SK-N-SH (cell line): ENCODE results near the gene SLC17A2. TPM values are rescaled to one million over a fixed set of nuclear protein-coding genes. Genes with fewer than 3 reads are reported as not detected.

Source experiments
- CTCF ChIA-PET: fragments of 300-600, 350-600 bp; formaldehyde crosslinking; extraction: SDS; loops from one replicate; lab custom pipeline; 2021; lab: Yijun Ruan, JAX
- POLR2A ChIA-PET: fragments of 350-600 bp; sonication (Branson Sonifier 250); formaldehyde crosslinking; extraction: SDS; loops from one replicate; lab custom pipeline; 2020; ENCODE audit warnings: antibody characterized with exemption, inconsistent platforms; lab: Yijun Ruan, JAX
- DNase-seq: peaks from one replicate; pipeline ENCODE4 v3.0.0; 2012
- H2AFZ ChIP-seq: fragments of 200-600 bp; sonication (generic); 2 replicates; pipeline ENCODE4 v1.8.1; 2016; ENCODE audit warnings: antibody characterized with exemption, mild to moderate bottlenecking, low read depth
- H3F3A ChIP-seq: fragments of 200-600 bp; sonication (generic); replicated peaks from 2 replicates; pipeline ENCODE3; 2016; ENCODE audit warnings: antibody characterized with exemption, mild to moderate bottlenecking; ENCODE audit not compliant: insufficient read depth
- H3K27ac ChIP-seq, 2 experiments: fragments of 200-500 bp in 1 of 2; fragments of 200-600 bp in 1 of 2; sonication (Bioruptor generic) in 1 of 2; sonication (generic), shearing (Covaris generic) in 1 of 2; 2 replicates each; pipeline versions ENCODE4 v1.5.1 to v1.6.1; 2014 to 2016; ENCODE audit warnings: low read depth in 2 of 2, inconsistent platforms in 1 of 2, low read length in 1 of 2, mild to moderate bottlenecking in 1 of 2, mixed read lengths in 1 of 2
- H3K27me3 ChIP-seq: fragments of 200-600 bp; sonication (generic), shearing (Covaris generic); 2 replicates; pipeline ENCODE4 v1.6.1; 2016; ENCODE audit warnings: mixed run types; ENCODE audit not compliant: insufficient read depth
- H3K36me3 ChIP-seq, 2 experiments: fragments of 200-500 bp in 1 of 2; fragments of 200-600 bp in 1 of 2; sonication (Bioruptor generic) in 1 of 2; sonication (generic) in 1 of 2; replicated peaks in 1 of 2; 2 replicates each; pipeline versions ENCODE3 to v1.5.1; 2014 to 2016; ENCODE audit warnings: low read length in 1 of 2, mild to moderate bottlenecking in 1 of 2; ENCODE audit not compliant: insufficient read depth in 2 of 2, control insufficient read depth in 1 of 2
- H3K4me1 ChIP-seq, 2 experiments: fragments of 200-500 bp in 1 of 2; fragments of 200-600 bp in 1 of 2; sonication (Bioruptor generic) in 1 of 2; sonication (generic), shearing (Covaris generic) in 1 of 2; 2 replicates each; pipeline versions ENCODE4 v1.5.1 to v1.6.1; 2014 to 2016; ENCODE audit warnings: low read depth in 1 of 2, low read length in 1 of 2, mixed run types in 1 of 2; ENCODE audit not compliant: insufficient read depth in 2 of 2, control insufficient read depth in 1 of 2
- H3K4me2 ChIP-seq: fragments of 200-600 bp; sonication (generic), shearing (Covaris generic); 2 replicates; pipeline ENCODE4 v1.6.1; 2017; ENCODE audit warnings: mixed run types
- H3K4me3 ChIP-seq, 2 experiments: fragments of 200-500 bp in 1 of 2; fragments of 200-600 bp in 1 of 2; sonication (Bioruptor generic) in 1 of 2; sonication (generic), shearing (Covaris generic) in 1 of 2; 2 replicates each; pipeline versions ENCODE4 v1.5.1 to v1.8.1; 2014 to 2016; ENCODE audit warnings: low read depth in 2 of 2, inconsistent platforms in 1 of 2, low read length in 1 of 2, mild to moderate bottlenecking in 1 of 2, mixed read lengths in 1 of 2, moderate library complexity in 1 of 2
- H3K79me2 ChIP-seq: fragments of 200-600 bp; sonication (generic); 2 replicates; pipeline ENCODE4 v1.8.1; 2017; ENCODE audit warnings: mild to moderate bottlenecking; ENCODE audit not compliant: insufficient read depth
- H3K9ac ChIP-seq: fragments of 200-600 bp; sonication (generic); 2 replicates; pipeline ENCODE4 v1.6.1; 2017; ENCODE audit warnings: mixed run types
- H3K9me2 ChIP-seq: fragments of 200-600 bp; sonication (generic); 2 replicates; pipeline ENCODE4 v1.6.1; 2017; ENCODE audit warnings: mixed run types
- H3K9me3 ChIP-seq: fragments of 200-600 bp; sonication (generic); 2 replicates; pipeline ENCODE4 v1.6.1; 2017; ENCODE audit warnings: mixed run types, mild to moderate bottlenecking, moderate library complexity
- H4K20me1 ChIP-seq: fragments of 200-600 bp; sonication (generic); 2 replicates; pipeline ENCODE4 v1.6.1; 2017; ENCODE audit warnings: mild to moderate bottlenecking, mixed run types; ENCODE audit not compliant: insufficient read depth
- CHD2 ChIP-seq: fragments of 150-350 bp; IDR thresholded peaks from 2 replicates; pipeline ENCODE4 v1.6.1; 2018; ENCODE audit warnings: low read length; ENCODE audit not compliant: partially characterized antibody
- ELF1 ChIP-seq: IDR thresholded peaks from 2 replicates; pipeline ENCODE4 v1.4.0; 2012
- EP300 ChIP-seq, 2 experiments: IDR thresholded peaks; 2 replicates each; pipeline versions ENCODE4 v1.4.0 to v1.6.1; 2012; ENCODE audit warnings: borderline replicate concordance in 1 of 2, low read depth in 1 of 2, low read length in 1 of 2
- EZH2phosphoT487 ChIP-seq: fragments of 200-600 bp; sonication (generic); IDR thresholded peaks from 2 replicates; pipeline ENCODE4 v1.6.1; 2017; ENCODE audit warnings: low read depth, mixed run types, mild to moderate bottlenecking, antibody characterized with exemption, moderate library complexity, borderline replicate concordance
- FOXM1 ChIP-seq: IDR thresholded peaks from 2 replicates; pipeline ENCODE4 v1.4.0; 2012; ENCODE audit warnings: low read depth, mild to moderate bottlenecking
- GATA2 ChIP-seq: sonication (generic); formaldehyde crosslinking; IDR thresholded peaks from 2 replicates; pipeline ENCODE4 v1.5.0; 2020; ENCODE audit warnings: mild to moderate bottlenecking, missing genetic modification reagents
- MEF2A ChIP-seq: IDR thresholded peaks from 2 replicates; pipeline ENCODE4 v1.4.0; 2012; ENCODE audit warnings: low read depth, borderline replicate concordance
- MXI1 ChIP-seq: IDR thresholded peaks from 2 replicates; pipeline ENCODE4 v1.6.1; 2012; ENCODE audit warnings: mild to moderate bottlenecking, low read depth, low read length, improper control_type of control experiment
- POLR2AphosphoS5 ChIP-seq: IDR thresholded peaks from 2 replicates; pipeline ENCODE4 v1.6.1; 2012; ENCODE audit warnings: low read depth, low read length
- RCOR1 ChIP-seq: fragments of 150-350 bp; IDR thresholded peaks from 2 replicates; pipeline ENCODE4 v1.6.1; 2017; ENCODE audit warnings: antibody characterized with exemption, low read length
- RFX5 ChIP-seq: IDR thresholded peaks from 2 replicates; pipeline ENCODE4 v1.6.1; 2012; ENCODE audit warnings: mild to moderate bottlenecking, improper control_type of control experiment, low read length
- RXRA ChIP-seq: IDR thresholded peaks from 2 replicates; pipeline ENCODE4 v1.4.0; 2012; ENCODE audit warnings: low read depth, mild to moderate bottlenecking, borderline replicate concordance
- TCF12 ChIP-seq: IDR thresholded peaks from 2 replicates; pipeline ENCODE4 v1.4.0; 2012
- YY1 ChIP-seq: IDR thresholded peaks from 2 replicates; pipeline ENCODE4 v1.4.0; 2012; ENCODE audit warnings: low read depth, mild to moderate bottlenecking
- WGBS: methylation state at CpG from one replicate; pipeline ENCODE4 v1.1.6; 2017; ENCODE audit warnings: low lambda C conversion rate; 5-methylcytosine and 5-hydroxymethylcytosine counted together
- polyA plus RNA-seq, 3 experiments: library from polyadenylated mRNA; depleted of rRNA; stranded (reverse); fragments of >200 nt; gene quantifications; 2 replicates each; pipeline ENCODE4 v1.2.3, GENCODE V29; 2012
- TF ChIP-seq, protein P1 (sequence below): fragments of 150-350 bp; IDR thresholded peaks from 2 replicates; pipeline ENCODE4 v1.6.1; 2016; ENCODE audit warnings: mild to moderate bottlenecking, low read depth, low read length
- TF ChIP-seq, protein P2 (sequence below): IDR thresholded peaks from 2 replicates; pipeline ENCODE4; 2012
- TF ChIP-seq, protein P3 (sequence below): IDR thresholded peaks from 2 replicates; pipeline ENCODE4 v1.6.1; 2012; ENCODE audit warnings: mild to moderate bottlenecking, low read depth, low read length, moderate library complexity

SLC17A2 gene
- polyA plus RNA-seq, 1 of the 3 experiments (the other 2 are of a cell fraction) = not detected

DNA sequence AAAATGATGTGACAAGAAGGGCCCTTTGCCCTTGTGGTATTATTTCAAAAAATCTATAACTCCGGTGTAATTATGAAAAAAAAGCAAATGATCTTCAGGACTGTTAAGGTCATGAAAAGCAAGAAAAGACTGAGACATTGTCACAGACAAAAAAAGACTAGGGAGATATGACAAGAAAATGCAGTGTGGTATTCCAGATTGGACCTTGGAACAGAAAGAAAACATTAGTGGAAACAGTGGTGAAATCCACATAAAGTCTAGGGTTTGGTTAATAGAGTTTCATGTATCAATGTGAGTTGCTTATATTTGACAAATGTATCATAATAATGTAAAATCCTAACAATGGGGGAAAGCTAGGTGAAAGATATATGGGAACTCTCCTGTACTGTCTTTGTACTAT is 29.6 kb downstream of the SLC17A2 start:
- Histone ChIP-seq H3F3A (no peaks in the 10 kb centered on the region), H3K4me1 (no peaks in the 10 kb centered on the region; a peak in 1 of 4 replicates), H3K9ac (no peak overlapping the region), H3K9me2 (no peaks in the 10 kb centered on the region), H3K36me3 (no peaks in the 10 kb centered on the region), H3K9me3 (no peaks in the 10 kb centered on the region), H2AFZ (no peak overlapping the region), H3K4me3 (no peak overlapping the region), H4K20me1 (no peaks in the 10 kb centered on the region), H3K4me2 (no peak overlapping the region), H3K79me2 (no peaks in the 10 kb centered on the region)
- DNase-seq = no peak
- WGBS = 9% methylated on average over 1 of the region's 1 CpG
- CTCF ChIA-PET = interaction anchor here (0.9 to 3.2 kb wide), 5 partner anchors 10 to 635 kb away, joined by 3 to 11 read pairs (median 4); no protein-coding TSS in a partner anchor
- no peak for TF ChIP-seq EP300 (IDR thresholded peaks at IDR 0.05; ENCODE audit: borderline replicate concordance in 1 of 2, low read depth in 1 of 2, low read length in 1 of 2)
- no peak for TF ChIP-seq GATA2 (CRISPR knock-in tag)
- no peak for TF ChIP-seq EZH2phosphoT487
- no peak for TF ChIP-seq MXI1
- TF ChIP-seq POLR2AphosphoS5 = no peak
- no peak for TF ChIP-seq ELF1
- TF ChIP-seq TCF12 = no peak
- TF ChIP-seq FOXM1 = no peak
- TF ChIP-seq, protein P1, sequence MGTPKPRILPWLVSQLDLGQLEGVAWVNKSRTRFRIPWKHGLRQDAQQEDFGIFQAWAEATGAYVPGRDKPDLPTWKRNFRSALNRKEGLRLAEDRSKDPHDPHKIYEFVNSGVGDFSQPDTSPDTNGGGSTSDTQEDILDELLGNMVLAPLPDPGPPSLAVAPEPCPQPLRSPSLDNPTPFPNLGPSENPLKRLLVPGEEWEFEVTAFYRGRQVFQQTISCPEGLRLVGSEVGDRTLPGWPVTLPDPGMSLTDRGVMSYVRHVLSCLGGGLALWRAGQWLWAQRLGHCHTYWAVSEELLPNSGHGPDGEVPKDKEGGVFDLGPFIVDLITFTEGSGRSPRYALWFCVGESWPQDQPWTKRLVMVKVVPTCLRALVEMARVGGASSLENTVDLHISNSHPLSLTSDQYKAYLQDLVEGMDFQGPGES = no peak
- no peak for TF ChIP-seq CHD2
- no peak for TF ChIP-seq RCOR1
- TF ChIP-seq RXRA = no peak
- TF ChIP-seq MEF2A = no peak
- TF ChIP-seq, all 33 proteins: peak for 0
- POLR2A ChIA-PET = no interaction called here
- Histone ChIP-seq H3K27ac (no peak overlapping the region), H3K27me3 (no peaks in the 10 kb centered on the region)

DNA sequence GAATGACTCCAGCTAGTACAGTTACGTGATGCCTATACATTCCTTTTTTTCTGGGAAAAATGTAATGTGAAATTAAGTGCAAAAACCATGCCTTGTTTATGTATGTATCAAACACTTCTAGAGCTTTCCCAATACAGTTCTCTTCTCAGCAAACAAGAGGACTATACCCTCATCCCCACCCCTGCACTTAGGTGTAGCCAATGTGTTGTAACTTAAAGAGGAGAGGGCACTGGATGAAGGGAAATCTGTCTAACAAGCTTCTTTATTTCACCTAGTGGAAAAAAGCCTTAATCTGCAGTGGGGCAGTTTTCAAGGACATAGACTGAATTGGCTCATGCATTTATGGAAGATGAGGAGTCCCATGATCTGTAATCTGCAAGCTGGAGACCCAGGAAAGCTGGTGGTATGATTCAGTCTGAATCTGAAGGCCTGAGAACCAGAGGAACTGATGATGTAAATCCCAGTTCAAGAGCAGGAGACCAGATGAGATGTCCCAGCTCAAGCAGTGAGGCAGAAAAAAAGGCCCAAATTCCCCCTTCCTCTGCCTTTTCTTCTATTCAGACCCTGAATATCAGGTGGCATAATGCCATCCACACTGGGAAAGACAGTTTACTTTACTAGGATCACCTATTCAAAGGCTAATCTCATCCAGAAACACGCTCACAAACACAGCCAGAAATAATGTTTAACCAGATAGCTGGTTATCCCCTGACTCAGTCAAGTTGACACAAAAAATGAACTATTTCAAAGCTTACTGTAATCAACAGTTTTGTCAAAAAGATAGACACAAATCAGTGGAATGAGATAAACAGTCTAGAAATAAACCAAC is 30.7 kb downstream of the SLC17A2 start:
- no peak for DNase-seq
- 27% methylated on average over 2 of the region's 2 CpGs for WGBS
- Histone ChIP-seq H3K4me1 (no peaks in the 10 kb centered on the region), H3K27ac (no peak overlapping the region), H3F3A (no peaks in the 10 kb centered on the region), H2AFZ (no peak overlapping the region), H3K79me2 (no peaks in the 10 kb centered on the region), H3K9me2 (no peaks in the 10 kb centered on the region), H3K4me2 (no peak overlapping the region), H3K9ac (no peak overlapping the region), H3K27me3 (no peaks in the 10 kb centered on the region), H3K4me3 (no peak overlapping the region), H4K20me1 (no peaks in the 10 kb centered on the region), H3K9me3 (no peaks in the 10 kb centered on the region), H3K36me3 (no peaks in the 10 kb centered on the region)
- POLR2A ChIA-PET = no interaction called here
- CTCF ChIA-PET = interaction anchor here (1.0 to 3.2 kb wide), 8 partner anchors 8 to 634 kb away, joined by 3 to 11 read pairs (median 4); no protein-coding TSS in a partner anchor
- TF ChIP-seq, protein P2, sequence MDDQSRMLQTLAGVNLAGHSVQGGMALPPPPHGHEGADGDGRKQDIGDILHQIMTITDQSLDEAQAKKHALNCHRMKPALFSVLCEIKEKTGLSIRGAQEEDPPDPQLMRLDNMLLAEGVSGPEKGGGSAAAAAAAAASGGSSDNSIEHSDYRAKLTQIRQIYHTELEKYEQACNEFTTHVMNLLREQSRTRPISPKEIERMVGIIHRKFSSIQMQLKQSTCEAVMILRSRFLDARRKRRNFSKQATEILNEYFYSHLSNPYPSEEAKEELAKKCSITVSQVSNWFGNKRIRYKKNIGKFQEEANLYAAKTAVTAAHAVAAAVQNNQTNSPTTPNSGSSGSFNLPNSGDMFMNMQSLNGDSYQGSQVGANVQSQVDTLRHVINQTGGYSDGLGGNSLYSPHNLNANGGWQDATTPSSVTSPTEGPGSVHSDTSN = no peak
- TF ChIP-seq FOXM1 (no peak), MXI1 (no peak), TCF12 (no peak), ELF1 (no peak), YY1 (no peak), RCOR1 (no peak), RFX5 (no peak)
- TF ChIP-seq, protein P3, sequence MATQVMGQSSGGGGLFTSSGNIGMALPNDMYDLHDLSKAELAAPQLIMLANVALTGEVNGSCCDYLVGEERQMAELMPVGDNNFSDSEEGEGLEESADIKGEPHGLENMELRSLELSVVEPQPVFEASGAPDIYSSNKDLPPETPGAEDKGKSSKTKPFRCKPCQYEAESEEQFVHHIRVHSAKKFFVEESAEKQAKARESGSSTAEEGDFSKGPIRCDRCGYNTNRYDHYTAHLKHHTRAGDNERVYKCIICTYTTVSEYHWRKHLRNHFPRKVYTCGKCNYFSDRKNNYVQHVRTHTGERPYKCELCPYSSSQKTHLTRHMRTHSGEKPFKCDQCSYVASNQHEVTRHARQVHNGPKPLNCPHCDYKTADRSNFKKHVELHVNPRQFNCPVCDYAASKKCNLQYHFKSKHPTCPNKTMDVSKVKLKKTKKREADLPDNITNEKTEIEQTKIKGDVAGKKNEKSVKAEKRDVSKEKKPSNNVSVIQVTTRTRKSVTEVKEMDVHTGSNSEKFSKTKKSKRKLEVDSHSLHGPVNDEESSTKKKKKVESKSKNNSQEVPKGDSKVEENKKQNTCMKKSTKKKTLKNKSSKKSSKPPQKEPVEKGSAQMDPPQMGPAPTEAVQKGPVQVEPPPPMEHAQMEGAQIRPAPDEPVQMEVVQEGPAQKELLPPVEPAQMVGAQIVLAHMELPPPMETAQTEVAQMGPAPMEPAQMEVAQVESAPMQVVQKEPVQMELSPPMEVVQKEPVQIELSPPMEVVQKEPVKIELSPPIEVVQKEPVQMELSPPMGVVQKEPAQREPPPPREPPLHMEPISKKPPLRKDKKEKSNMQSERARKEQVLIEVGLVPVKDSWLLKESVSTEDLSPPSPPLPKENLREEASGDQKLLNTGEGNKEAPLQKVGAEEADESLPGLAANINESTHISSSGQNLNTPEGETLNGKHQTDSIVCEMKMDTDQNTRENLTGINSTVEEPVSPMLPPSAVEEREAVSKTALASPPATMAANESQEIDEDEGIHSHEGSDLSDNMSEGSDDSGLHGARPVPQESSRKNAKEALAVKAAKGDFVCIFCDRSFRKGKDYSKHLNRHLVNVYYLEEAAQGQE = no peak
